ENCODE results near the gene PLXNA2.

PLXNA2 gene

DNA sequence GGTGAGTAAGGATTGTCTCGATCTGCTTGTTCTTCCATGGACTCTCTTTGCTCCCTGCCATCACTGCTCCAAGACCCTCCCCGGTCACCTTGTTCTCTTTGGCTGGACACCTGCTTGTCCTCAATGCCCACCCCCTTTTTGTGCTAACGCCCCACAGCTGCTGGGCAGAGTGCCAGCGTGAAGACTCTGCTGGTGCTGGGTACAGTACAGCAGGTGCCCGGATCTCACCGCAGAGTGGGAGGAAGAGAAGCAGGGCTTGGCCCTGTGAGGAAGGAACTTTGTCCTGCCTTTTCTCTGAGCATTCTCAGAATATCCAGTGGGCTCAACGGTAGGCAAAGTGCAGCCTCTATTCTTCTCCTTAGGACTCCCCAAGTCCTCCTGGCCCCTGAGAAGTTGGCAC is 90.1 kb downstream of the PLXNA2 start:
- Histone ChIP-seq H3K4me1 (ENCODE audit: control insufficient read depth in 1 of 2, insufficient read depth in 2 of 2, low read length in 2 of 2) (peaks cover 33 to 68% of the 10 kb centered on the region in 2 donors), H3K9me3 (ENCODE audit: control insufficient read depth in 1 of 2, low read length in 2 of 2) (no peaks in the 10 kb centered on the region), H3K36me3 (ENCODE audit: control insufficient read depth in 1 of 2, insufficient read depth in 2 of 2, low read length in 2 of 2) (no peaks in the 10 kb centered on the region), H3K27me3 (ENCODE audit: low read depth, low read length) (no peaks in the 10 kb centered on the region), H3K4me3 (ENCODE audit: low read depth in 1 of 2, low read length in 2 of 2) (no peak overlapping the region), H3K27ac (ENCODE audit: low read length) (peak overlapping the region; percentile 14)

DNA sequence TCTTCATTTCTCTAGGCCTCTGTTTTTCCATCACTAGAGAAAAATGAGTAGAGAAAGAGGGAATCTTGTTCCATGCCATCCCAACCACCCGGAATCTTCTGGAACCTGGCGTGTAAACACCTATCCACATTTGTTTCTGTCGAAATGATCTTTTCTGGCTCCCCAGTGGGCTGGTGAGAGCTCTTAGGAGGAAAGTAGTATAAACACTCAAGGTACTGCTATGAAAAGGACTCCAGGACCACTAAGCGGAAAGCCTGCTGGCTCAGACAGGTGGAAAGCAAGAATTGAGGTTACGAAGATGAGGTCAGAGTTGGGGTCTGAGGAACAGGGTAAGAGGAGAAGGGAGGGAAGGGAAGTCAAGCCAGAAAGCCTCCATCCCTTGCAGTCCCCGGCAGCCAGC is 90.8 kb downstream of the PLXNA2 start:
- Histone ChIP-seq H3K36me3 (ENCODE audit: control insufficient read depth in 1 of 2, insufficient read depth in 2 of 2, low read length in 2 of 2) (no peaks in the 10 kb centered on the region), H3K27ac (ENCODE audit: low read length) (no peak overlapping the region), H3K27me3 (ENCODE audit: low read depth, low read length) (no peaks in the 10 kb centered on the region), H3K9me3 (ENCODE audit: control insufficient read depth in 1 of 2, low read length in 2 of 2) (no peaks in the 10 kb centered on the region), H3K4me1 (ENCODE audit: control insufficient read depth in 1 of 2, insufficient read depth in 2 of 2, low read length in 2 of 2) (peaks cover 26 to 62% of the 10 kb centered on the region in 2 donors), H3K4me3 (ENCODE audit: low read depth in 1 of 2, low read length in 2 of 2) (no peak overlapping the region)

- no peaks in the 10 kb centered on the region for H3K9me3 ChIP-seq (ENCODE audit: control insufficient read depth in 1 of 2, low read length in 2 of 2)
- H3K4me1 ChIP-seq (ENCODE audit: control insufficient read depth in 1 of 2, insufficient read depth in 2 of 2, low read length in 2 of 2) = peaks cover 20 to 59% of the 10 kb centered on the region in 2 donors
- no peaks in the 10 kb centered on the region for H3K36me3 ChIP-seq (ENCODE audit: control insufficient read depth in 1 of 2, insufficient read depth in 2 of 2, low read length in 2 of 2)
- no peak overlapping the region for H3K4me3 ChIP-seq (ENCODE audit: low read depth in 1 of 2, low read length in 2 of 2)
- H3K27ac ChIP-seq (ENCODE audit: low read length) = no peak overlapping the region
- H3K27me3 ChIP-seq (ENCODE audit: low read depth, low read length) = no peaks in the 10 kb centered on the region
Measured at GRCh38 chr1:208151728-208152598, 92.2 kb downstream of the PLXNA2 start.

DNA sequence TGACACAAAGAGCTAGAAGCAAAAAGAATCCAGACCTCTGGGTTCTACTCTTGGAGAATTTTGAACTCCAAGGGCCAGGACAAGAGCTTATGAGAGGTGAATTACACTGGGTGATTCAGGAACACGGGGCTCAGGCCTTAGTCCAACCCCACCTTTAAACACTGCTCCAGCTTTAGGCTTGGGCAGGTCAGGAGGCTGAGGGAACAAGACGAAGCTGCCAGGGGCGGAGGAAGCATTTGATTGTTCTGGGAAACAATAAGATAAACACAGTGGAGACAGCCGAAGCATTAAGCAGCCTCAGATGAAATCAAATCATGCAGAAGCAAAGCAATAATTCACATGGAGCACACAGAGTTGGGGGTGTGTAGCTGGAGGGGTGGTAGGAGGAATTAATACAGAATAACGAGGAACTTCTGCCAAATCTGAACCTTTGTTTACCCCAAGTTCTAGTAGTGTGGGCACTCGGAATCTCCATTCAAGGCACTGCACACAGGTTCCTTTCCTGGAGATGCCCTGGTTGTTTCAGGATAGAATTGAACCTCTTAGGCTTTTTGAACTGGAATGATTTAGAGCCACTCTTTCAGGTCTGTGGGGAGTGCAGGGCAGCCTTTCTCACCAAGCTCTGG is 93.2 kb downstream of the PLXNA2 start:
- Histone ChIP-seq H3K4me1 (ENCODE audit: control insufficient read depth in 1 of 2, insufficient read depth in 2 of 2, low read length in 2 of 2) (peaks cover 20 to 52% of the 10 kb centered on the region in 2 donors), H3K27me3 (ENCODE audit: low read depth, low read length) (no peaks in the 10 kb centered on the region), H3K4me3 (ENCODE audit: low read depth in 1 of 2, low read length in 2 of 2) (no peak overlapping the region), H3K27ac (ENCODE audit: low read length) (no peak overlapping the region), H3K36me3 (ENCODE audit: control insufficient read depth in 1 of 2, insufficient read depth in 2 of 2, low read length in 2 of 2) (no peaks in the 10 kb centered on the region), H3K9me3 (ENCODE audit: control insufficient read depth in 1 of 2, low read length in 2 of 2) (no peaks in the 10 kb centered on the region)

DNA sequence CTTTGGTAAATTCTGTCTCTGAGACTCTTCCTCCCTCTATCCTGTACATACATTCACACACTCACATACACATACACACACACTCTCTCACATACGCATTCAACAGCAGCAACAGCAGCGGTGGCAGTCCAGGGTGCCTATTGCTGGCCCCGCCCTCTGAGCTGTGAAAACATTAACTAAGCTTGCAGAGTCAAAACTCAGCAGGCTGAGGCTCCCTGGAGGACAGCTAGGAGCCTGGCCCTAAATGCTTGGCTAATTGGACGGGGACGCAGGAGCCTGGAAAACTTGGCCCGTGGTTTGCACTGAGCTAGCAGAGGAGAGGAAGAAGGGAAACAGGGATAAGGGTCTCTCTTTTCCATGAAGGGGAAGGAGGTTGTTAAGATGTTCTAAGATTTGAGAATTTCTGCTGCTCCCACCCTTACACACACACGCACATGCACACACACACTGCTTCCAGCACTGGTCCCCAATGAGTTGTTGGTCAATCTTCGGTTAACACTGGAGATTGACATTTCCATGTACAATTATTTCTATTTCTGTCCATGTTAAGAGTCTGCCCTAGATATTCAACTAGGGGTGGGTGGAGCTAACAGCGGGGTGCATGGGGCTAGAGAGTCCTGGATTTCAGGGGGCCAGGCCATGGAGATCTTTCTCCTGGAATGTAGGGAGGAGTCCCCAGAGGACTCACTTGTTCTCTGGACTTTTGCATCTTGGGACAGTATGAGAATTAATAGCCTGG is 94.2 kb downstream of the PLXNA2 start:
- Histone ChIP-seq H3K27me3 (ENCODE audit: low read depth, low read length) (no peaks in the 10 kb centered on the region), H3K4me1 (ENCODE audit: control insufficient read depth in 1 of 2, insufficient read depth in 2 of 2, low read length in 2 of 2) (peaks cover 26 to 48% of the 10 kb centered on the region in 2 donors), H3K36me3 (ENCODE audit: control insufficient read depth in 1 of 2, insufficient read depth in 2 of 2, low read length in 2 of 2) (no peaks in the 10 kb centered on the region), H3K9me3 (ENCODE audit: control insufficient read depth in 1 of 2, low read length in 2 of 2) (no peaks in the 10 kb centered on the region), H3K27ac (ENCODE audit: low read length) (no peak overlapping the region), H3K4me3 (ENCODE audit: low read depth in 1 of 2, low read length in 2 of 2) (no peak overlapping the region)

DNA sequence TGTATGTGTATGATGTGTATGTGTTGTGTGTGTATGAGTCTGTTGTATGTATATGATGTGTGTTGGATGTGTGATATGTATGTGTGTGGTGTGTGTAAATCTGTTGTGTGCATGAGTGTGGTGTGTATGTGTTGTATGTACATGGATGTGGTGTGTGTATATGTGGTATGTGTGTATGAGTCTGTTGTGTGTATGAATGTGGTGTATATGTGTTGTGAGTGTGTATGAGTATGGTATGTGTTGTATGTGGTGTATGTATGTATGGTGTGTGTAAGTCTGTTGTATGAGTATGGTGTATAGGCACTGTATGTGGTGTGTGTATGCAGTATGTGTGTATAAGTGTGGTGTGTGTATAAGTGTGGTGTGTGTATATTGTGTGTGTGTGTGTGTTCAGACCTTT is 95.0 kb downstream of the PLXNA2 start:
- peaks cover 26 to 46% of the 10 kb centered on the region in 2 donors for H3K4me1 ChIP-seq (ENCODE audit: control insufficient read depth in 1 of 2, insufficient read depth in 2 of 2, low read length in 2 of 2)
- H3K36me3 ChIP-seq (ENCODE audit: control insufficient read depth in 1 of 2, insufficient read depth in 2 of 2, low read length in 2 of 2) = no peaks in the 10 kb centered on the region
- H3K4me3 ChIP-seq (ENCODE audit: low read depth in 1 of 2, low read length in 2 of 2) = no peak overlapping the region
- no peaks in the 10 kb centered on the region for H3K9me3 ChIP-seq (ENCODE audit: control insufficient read depth in 1 of 2, low read length in 2 of 2)
- no peak overlapping the region for H3K27ac ChIP-seq (ENCODE audit: low read length)
- no peaks in the 10 kb centered on the region for H3K27me3 ChIP-seq (ENCODE audit: low read depth, low read length)

GRCh38 chr1:208148380-208148779 is 95.8 kb downstream of the PLXNA2 start:
- Histone ChIP-seq H3K27ac (ENCODE audit: low read length) (no peak overlapping the region), H3K4me3 (ENCODE audit: low read depth in 1 of 2, low read length in 2 of 2) (no peak overlapping the region), H3K9me3 (ENCODE audit: control insufficient read depth in 1 of 2, low read length in 2 of 2) (no peaks in the 10 kb centered on the region), H3K27me3 (ENCODE audit: low read depth, low read length) (no peaks in the 10 kb centered on the region), H3K4me1 (ENCODE audit: control insufficient read depth in 1 of 2, insufficient read depth in 2 of 2, low read length in 2 of 2) (peaks cover 26 to 45% of the 10 kb centered on the region in 2 donors), H3K36me3 (ENCODE audit: control insufficient read depth in 1 of 2, insufficient read depth in 2 of 2, low read length in 2 of 2) (no peaks in the 10 kb centered on the region)

DNA sequence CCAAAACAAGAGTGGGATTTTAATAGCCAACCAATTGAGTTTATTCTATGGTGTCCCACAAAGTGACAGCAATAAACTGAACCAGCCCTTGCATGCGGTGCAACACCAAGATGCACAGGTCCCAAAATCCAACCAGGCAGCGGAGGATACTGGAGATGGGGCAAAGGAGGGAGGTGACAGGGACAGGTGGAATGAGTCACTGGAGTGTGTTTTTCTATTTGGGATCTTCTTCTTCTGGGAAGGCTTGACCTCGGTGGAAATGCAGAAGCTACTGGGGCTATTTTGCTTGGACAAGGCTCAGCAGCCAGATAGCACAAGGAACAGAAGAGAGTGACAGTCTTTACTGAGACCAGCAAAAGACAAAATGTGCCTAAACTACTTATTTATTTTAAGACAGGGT is 97.5 kb downstream of the PLXNA2 start:
- Histone ChIP-seq H3K9me3 (ENCODE audit: control insufficient read depth in 1 of 2, low read length in 2 of 2) (no peaks in the 10 kb centered on the region), H3K27ac (ENCODE audit: low read length) (no peak overlapping the region), H3K27me3 (ENCODE audit: low read depth, low read length) (no peaks in the 10 kb centered on the region), H3K4me1 (ENCODE audit: control insufficient read depth in 1 of 2, insufficient read depth in 2 of 2, low read length in 2 of 2) (peaks cover 29 to 49% of the 10 kb centered on the region in 2 donors), H3K4me3 (ENCODE audit: low read depth in 1 of 2, low read length in 2 of 2) (no peak overlapping the region), H3K36me3 (ENCODE audit: control insufficient read depth in 1 of 2, insufficient read depth in 2 of 2, low read length in 2 of 2) (no peaks in the 10 kb centered on the region)

GRCh38 chr1:208145167-208145566 is 99.0 kb downstream of the PLXNA2 start:
- H3K36me3 ChIP-seq (ENCODE audit: control insufficient read depth in 1 of 2, insufficient read depth in 2 of 2, low read length in 2 of 2) = no peaks in the 10 kb centered on the region
- no peaks in the 10 kb centered on the region for H3K27me3 ChIP-seq (ENCODE audit: low read depth, low read length)
- no peak overlapping the region for H3K4me3 ChIP-seq (ENCODE audit: low read depth in 1 of 2, low read length in 2 of 2)
- H3K27ac ChIP-seq (ENCODE audit: low read length) = no peak overlapping the region
- no peaks in the 10 kb centered on the region for H3K9me3 ChIP-seq (ENCODE audit: control insufficient read depth in 1 of 2, low read length in 2 of 2)
- H3K4me1 ChIP-seq (ENCODE audit: control insufficient read depth in 1 of 2, insufficient read depth in 2 of 2, low read length in 2 of 2) = peaks cover 16 to 42% of the 10 kb centered on the region in 2 donors

DNA sequence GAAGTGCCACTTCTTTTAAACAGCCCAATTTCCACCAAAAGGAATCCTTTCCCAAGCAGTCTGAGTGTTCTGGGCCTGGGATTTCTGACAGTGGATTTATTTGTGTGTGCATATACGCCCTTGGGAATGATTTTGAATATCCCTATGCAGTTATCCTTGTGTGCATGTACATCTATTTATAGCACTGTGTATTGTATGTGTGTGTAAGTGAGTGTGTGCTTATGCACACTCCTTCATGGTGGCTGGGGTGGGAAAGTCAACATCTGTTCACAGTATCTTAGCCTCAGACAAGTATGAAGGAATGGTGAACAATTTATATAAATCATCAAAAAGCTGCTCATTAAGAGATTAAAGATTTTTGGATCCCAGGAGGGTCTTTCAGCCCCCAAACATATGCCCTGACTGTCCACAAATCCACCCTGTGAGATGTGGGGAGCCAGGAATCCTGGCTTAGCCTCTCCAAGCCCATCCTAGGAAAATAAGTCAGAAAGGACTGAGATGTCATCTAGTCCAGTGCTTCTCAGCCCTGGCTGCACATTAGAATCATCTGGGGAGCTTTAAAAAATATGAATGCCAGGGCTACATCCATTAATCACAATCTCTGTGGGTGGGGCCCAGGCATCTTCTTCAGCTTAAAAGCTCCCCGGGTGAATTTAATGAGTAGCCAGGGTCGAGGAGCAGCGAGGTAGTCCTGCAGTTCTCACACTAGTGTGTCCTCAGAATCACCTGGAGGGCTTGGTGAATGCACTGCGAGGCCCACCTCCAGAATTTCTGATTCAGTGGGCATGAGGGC is 101.4 kb downstream of the PLXNA2 start:
- peaks cover 12 to 37% of the 10 kb centered on the region in 2 donors for H3K4me1 ChIP-seq (ENCODE audit: control insufficient read depth in 1 of 2, insufficient read depth in 2 of 2, low read length in 2 of 2)
- H3K9me3 ChIP-seq (ENCODE audit: control insufficient read depth in 1 of 2, low read length in 2 of 2) = no peaks in the 10 kb centered on the region
- H3K27me3 ChIP-seq (ENCODE audit: low read depth, low read length) = no peaks in the 10 kb centered on the region
- H3K4me3 ChIP-seq (ENCODE audit: low read depth in 1 of 2, low read length in 2 of 2) = no peak overlapping the region
- H3K27ac ChIP-seq (ENCODE audit: low read length) = no peak overlapping the region
- no peaks in the 10 kb centered on the region for H3K36me3 ChIP-seq (ENCODE audit: control insufficient read depth in 1 of 2, insufficient read depth in 2 of 2, low read length in 2 of 2)
